Caki2 (cell line): Measurements from ENCODE around the gene CRYGS. TPM values are rescaled to one million over a fixed set of nuclear protein-coding genes. Genes with fewer than 3 reads are reported as not detected.
A peak's percentile ranks its signal among the peaks of the same experiment; 100 is the strongest.
"Not testable (repeated sequence)": the region's sequence is repeated elsewhere in the genome, so short reads cannot be mapped to it uniquely, and the experiment has no call there.

ENCODE experiments used
- DNase-seq: peaks from one replicate; pipeline ENCODE4 v3.0.0-alpha.2; 2015; ENCODE audit warnings: low read depth
- in situ Hi-C: cut with HindIII; loops from 2 replicates; pipeline ENCODE4 v1.10.0; 2016; ENCODE audit warnings: low sequenced_read_pairs, low pct_unique_long_range_greater_than_20kb, mixed read lengths
- total RNA-seq: library from RNA; depleted of rRNA; stranded (reverse); fragments of >200 nt; shearing (Covaris generic); gene quantifications from 2 replicates; pipeline ENCODE4 v1.2.3, GENCODE V29; 2014; ENCODE audit warnings: low replicate concordance; rRNA removed

The CRYGS gene
- 3.1 TPM in 1 of 2 replicates, not detected in the other for total RNA-seq

DNA sequence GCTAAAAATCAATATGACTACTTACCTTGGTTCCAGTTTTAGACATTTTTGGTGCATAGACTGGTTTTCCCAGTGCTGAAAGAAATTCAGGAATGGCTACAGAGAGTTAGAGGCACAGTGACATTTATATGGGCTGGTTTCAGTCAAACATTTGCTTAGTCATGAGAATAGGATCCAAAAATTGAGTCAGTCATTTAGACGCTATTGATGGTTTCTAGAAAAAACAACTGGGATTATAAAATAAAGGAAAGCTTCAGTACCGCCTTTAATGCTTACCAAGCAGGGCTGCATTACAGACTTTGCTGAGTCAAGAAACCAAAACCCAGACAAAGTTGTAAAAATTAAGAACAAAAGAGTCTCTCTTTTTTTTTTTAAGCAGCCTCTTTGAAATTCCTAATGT, at the start of gene CRYGS:
Gene CRYGS (minus strand): TSS at position 100 of the 400 bp plus-strand sequence. CDS start 54 bp downstream, at position 46.
- no peak for DNase-seq
- in situ Hi-C loops: no loop called here

DNA sequence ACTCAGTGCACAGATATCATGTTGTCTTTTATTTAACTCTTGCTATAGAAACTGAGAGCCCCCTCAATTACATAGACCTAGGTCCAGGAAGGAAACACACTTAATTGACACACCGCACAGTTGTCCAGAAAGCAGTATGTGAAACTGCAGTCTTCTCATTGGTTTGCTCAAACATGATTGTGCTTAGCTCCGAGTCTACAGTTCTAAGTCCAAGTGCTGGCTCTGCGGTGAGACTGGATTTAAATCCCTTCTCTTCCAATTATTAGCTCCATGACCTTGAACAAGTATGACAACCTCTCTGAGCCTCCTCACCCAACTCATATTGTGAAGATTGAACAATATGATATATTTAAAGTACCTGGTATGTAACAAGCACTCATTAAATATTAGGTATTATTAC, 49.7 kb upstream of the CRYGS start:
- in situ Hi-C loops: no loop called here
- DNase-seq: no peak

GRCh38 chr3:186592682-186593081, 48.5 kb upstream of the CRYGS start:
- in situ Hi-C loops: no loop called here
- no peak for DNase-seq

GRCh38 chr3:186590580-186591295, 46.6 kb upstream of the CRYGS start:
- no peak for DNase-seq
- in situ Hi-C loops: no loop called here

DNA sequence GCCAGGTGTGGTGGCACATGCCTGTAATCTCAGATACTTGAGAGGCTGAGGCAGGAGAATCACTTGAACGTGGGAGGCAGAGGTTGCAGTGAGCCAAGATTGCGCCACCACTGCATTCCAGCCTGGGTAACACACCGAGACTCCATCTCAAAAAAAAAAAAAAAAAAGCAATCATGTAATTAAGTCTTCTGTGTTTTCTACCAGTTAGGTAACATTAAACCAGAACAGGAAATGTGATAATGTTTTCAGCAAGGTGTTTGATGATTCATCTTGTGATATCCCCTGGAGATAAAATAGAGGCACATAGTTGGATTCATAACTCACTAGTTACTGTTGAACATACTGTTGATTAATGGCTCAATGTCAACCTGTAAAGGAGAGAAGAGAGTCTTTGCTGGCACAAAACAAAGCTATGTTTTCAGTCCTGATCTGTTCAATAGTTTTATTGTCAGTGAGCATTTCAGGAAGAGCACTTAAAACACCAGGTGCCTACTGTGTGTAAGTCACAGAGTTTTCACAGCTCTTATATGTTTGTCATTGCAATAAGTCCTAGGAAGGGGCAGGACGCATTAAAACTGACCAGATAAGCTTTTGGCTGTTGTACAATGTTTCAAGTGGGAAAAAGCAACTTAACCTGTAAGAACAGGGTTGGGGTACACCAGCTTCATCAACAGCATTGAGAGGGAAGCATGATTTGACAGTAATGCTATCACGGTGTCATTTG, 45.8 kb upstream of the CRYGS start:
- DNase-seq: peak; percentile 86
- in situ Hi-C loops: no loop called here

DNA sequence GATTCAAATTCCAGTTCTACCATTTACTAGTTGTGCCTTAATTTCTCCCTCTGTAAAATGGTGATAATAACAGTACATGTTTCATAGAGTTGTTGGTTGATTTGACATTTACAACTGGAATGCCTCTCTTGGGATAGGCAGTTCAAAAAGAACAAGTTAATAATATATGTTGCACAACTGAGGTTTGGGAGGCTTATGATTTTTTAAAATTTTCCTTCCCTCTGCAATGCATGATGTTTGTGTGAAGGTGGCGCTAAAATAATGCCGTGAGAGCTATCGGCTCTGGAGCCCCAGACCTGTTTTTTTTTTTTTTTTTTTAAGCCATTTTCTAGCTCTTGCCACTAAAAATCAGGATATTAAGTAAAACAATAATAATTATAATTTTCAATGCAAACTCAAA, 44.9 kb upstream of the CRYGS start:
- in situ Hi-C loops: no loop called here
- DNase-seq: peak; percentile 39

DNA sequence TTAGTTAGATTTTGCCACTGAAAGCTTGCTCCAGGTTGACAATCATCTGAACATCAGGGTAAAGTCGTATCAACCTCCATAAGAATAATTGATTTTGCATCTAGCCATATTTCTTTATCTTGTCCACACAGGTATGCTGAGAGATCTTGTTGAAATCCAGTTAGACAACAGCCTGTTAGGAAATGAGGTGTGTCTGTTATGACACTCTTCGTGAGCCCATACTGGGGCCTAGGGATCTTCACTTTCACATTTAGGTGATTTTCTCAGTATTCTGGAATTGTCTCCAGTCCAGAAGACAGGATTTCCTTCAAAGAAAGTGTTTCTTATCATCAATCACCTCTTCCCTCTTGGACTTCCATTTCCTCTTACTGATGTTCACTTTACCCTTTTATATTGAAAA, 44.5 kb upstream of the CRYGS start:
- in situ Hi-C loops: no loop called here

GRCh38 chr3:186587183-186587582, 43.0 kb upstream of the CRYGS start:
- DNase-seq: no peak
- in situ Hi-C loops: no loop called here

More for the DNA sequence above, 44.5 kb upstream of the CRYGS start:
- no peak for DNase-seq

DNA sequence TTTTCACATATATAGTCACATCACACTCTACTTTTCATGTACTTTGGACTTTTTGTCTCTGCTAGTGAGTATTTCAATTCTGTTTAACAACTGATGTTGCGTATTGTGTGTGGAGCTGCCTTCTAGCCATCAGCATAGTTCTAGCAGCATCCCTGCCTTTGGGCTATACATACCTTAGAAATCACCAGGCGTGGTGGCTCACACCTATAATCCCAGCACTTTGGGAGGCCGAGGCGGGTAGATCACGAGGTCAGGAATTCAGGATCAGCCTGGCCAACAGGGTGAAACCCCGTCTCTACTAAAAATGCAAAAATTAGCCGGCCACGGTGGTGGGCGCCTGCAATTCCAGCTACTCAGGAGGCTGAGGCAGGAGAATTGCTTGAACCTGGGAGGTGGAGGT, 42.1 kb upstream of the CRYGS start:
- DNase-seq, in situ Hi-C loops: not testable (repeated sequence)

DNA sequence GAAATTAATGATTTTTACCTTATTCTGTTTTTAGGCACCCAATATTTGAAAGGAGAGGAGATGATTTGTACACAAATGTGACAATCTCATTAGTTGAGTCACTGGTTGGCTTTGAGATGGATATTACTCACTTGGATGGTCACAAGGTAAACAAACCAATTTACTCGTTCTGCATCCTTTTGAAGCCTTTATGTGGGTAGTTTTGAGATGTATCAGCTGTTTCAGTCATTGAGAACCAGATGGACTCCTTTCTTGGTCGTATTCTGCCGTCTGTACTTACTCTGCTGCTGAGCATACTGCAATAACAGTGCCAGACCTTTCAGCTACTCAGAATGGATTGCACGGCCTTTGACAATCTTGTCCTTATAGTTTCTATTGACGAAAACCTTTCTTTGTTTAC, 39.7 kb upstream of the CRYGS start:
- in situ Hi-C loops: no loop called here
- no peak for DNase-seq

- in situ Hi-C loops: no loop called here
- DNase-seq: no peak
Observed at GRCh38 chr3:186582541-186582940, 38.4 kb upstream of the CRYGS start.

- no peak for DNase-seq
- in situ Hi-C loops: no loop called here
Observed at GRCh38 chr3:186580785-186581184, 36.6 kb upstream of the CRYGS start.

GRCh38 chr3:186577521-186577920, 33.3 kb upstream of the CRYGS start:
- no peak for DNase-seq
- in situ Hi-C loops: no loop called here

DNA sequence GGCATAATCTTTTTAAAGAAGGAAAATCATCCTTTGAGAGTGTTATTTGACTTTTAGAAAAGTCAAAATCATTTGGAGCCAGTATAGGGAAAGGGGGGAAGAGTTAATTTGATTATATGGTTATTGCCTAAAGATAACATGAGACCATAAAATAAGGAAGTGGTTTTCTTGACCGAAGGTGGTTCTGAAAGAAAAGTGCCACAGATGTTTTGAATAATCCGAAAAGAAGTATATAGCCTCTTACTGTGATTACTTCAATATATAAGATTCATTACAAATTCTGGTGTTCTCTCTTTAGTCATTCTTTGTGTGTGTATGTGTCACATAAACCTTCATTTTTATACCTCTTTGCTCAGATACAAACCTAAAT, 27.4 kb upstream of the CRYGS start:
- in situ Hi-C loops: no loop called here
- DNase-seq: no peak

GRCh38 chr3:186570941-186571643, 26.9 kb upstream of the CRYGS start:
- in situ Hi-C loops: no loop called here
- no peak for DNase-seq

GRCh38 chr3:186570096-186570940, 26.1 kb upstream of the CRYGS start, which contains the start of gene DNAJB11:
Gene DNAJB11, plus strand, starts transcription at chr3:186570720. Its CDS starts 178 bp downstream, at chr3:186570898.
- peak; percentile 99 for DNase-seq
- in situ Hi-C loops: no loop called here

GRCh38 chr3:186569779-186570095, 25.6 kb upstream of the CRYGS start:
- DNase-seq: no peak
- in situ Hi-C loops: no loop called here

DNA sequence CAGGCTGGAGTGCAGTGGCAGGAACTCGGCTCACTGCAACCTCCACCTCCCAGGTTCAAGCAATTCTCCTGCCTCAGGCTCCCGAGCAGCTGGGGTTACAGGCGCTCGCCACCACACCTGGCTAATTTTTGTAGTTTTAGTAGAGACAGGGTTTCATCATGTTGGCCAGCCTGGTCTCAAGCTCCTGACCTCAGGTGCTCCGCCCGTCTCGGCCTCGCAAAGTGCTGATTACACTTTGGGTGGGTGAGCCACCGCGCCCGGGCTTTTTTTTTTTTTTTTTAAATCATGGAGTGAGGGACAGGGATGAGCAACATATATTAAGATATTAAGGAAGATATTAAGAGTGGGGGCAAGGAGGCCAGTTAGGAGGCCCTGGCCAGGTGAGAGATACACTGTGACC, 25.2 kb upstream of the CRYGS start:
- in situ Hi-C loops, DNase-seq: not testable (repeated sequence)
